Activated CD4-positive, CD25-positive, alpha-beta regulatory T cell treated with anti-CD3 and anti-CD28 coated beads, Interleukin-2, amount 50 U/mL, for 72 hours (primary cell): ENCODE data around the gene PSMF1.
"Not testable (repeated sequence)": the region's sequence is repeated elsewhere in the genome, so short reads cannot be mapped to it uniquely, and the experiment has no call there.

Experiments used
- DNase-seq: peaks from one replicate; pipeline ENCODE4 v3.0.0; 2021

The PSMF1 gene

GRCh38 chr20:1122388-1123315, 4.2 kb downstream of the PSMF1 start:
- no peak for DNase-seq

GRCh38 chr20:1123666-1124065, 5.3 kb downstream of the PSMF1 start:
- DNase-seq, result no peak

- no peak for DNase-seq
These were observed 6.0 kb downstream of the PSMF1 start for GRCh38 chr20:1124421-1124820.

- DNase-seq, result no peak
These were observed 6.9 kb downstream of the PSMF1 start for GRCh38 chr20:1125277-1125676.

- no peak for DNase-seq
These were observed 9.4 kb downstream of the PSMF1 start for GRCh38 chr20:1127840-1128239.

GRCh38 chr20:1130058-1130694, 11.8 kb downstream of the PSMF1 start:
- DNase-seq, result no peak

GRCh38 chr20:1130847-1131246, 12.4 kb downstream of the PSMF1 start:
- DNase-seq, result no peak

GRCh38 chr20:1131354-1131753, 13.0 kb downstream of the PSMF1 start:
- no peak for DNase-seq

GRCh38 chr20:1134355-1134754, 16.0 kb downstream of the PSMF1 start:
- no peak for DNase-seq

- no peak for DNase-seq
These were observed 16.4 kb downstream of the PSMF1 start for GRCh38 chr20:1134836-1135235.

- DNase-seq, result no peak
These were observed 18.8 kb downstream of the PSMF1 start for GRCh38 chr20:1137236-1137635.

- DNase-seq, result no peak
These were observed 26.2 kb downstream of the PSMF1 start for GRCh38 chr20:1144401-1145172.

- no peak for DNase-seq
These were observed 28.6 kb downstream of the PSMF1 start for GRCh38 chr20:1146957-1147356.

- not testable (repeated sequence) for DNase-seq
These were observed 31.4 kb downstream of the PSMF1 start for GRCh38 chr20:1149812-1150211.

GRCh38 chr20:1150218-1150617, 31.8 kb downstream of the PSMF1 start:
- no peak for DNase-seq

- DNase-seq, result no peak
These were observed 32.6 kb downstream of the PSMF1 start for GRCh38 chr20:1150968-1151367.

GRCh38 chr20:1154226-1154625, 35.8 kb downstream of the PSMF1 start:
- DNase-seq, result no peak

- no peak for DNase-seq
These were observed 36.3 kb downstream of the PSMF1 start for GRCh38 chr20:1154691-1155090.

GRCh38 chr20:1155342-1155741, 36.9 kb downstream of the PSMF1 start:
- DNase-seq, result no peak

- DNase-seq, result no peak
These were observed 42.1 kb downstream of the PSMF1 start for GRCh38 chr20:1160496-1160895.

- no peak for DNase-seq
These were observed 42.6 kb downstream of the PSMF1 start for GRCh38 chr20:1160991-1161390.

GRCh38 chr20:1163105-1163504, 44.7 kb downstream of the PSMF1 start:
- no peak for DNase-seq

GRCh38 chr20:1163653-1164052, 45.3 kb downstream of the PSMF1 start:
- no peak for DNase-seq

GRCh38 chr20:1164871-1165270, 46.5 kb downstream of the PSMF1 start:
- no peak for DNase-seq
